Measurements from ENCODE around the gene DAGLA. TPM values are rescaled to one million over a fixed set of nuclear protein-coding genes. Genes with fewer than 3 reads are reported as not detected.

Gene DAGLA
- total RNA-seq, 1 donor from 2014 or later, result 5.5 TPM

DNA sequence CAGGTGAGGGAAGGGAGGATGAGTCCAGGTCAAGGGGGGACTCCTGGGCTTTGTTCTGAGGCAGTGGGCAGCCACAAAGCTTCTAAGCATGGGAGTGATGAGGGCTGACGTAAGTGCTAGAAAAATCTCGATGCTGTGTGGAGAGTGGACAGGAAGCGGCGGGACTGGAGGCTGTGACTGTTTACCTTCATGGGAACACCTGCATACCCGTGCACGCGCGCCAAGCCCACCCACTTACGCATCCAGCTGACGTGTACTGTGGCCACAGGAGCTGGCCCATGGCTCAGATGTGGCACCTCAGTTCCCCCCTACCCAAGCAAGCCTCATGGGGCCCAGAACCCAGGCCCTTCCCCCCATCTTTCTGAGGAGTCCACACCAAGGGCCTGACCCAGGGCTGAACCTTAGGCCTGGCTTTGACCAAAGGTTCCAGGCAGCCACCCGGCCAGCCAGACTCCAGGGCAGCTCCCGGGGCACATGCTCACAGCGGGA lies 86.2 kb downstream of the DAGLA start:
- ATAC-seq, result no peak
- DNase-seq, result no peak
- intact Hi-C loops (cut with micrococcal nuclease), result no loop called here

- DNase-seq, result no peak
- no peak for ATAC-seq
These were observed 88.3 kb downstream of the DAGLA start for GRCh38 chr11:61768376-61769076.

DNA sequence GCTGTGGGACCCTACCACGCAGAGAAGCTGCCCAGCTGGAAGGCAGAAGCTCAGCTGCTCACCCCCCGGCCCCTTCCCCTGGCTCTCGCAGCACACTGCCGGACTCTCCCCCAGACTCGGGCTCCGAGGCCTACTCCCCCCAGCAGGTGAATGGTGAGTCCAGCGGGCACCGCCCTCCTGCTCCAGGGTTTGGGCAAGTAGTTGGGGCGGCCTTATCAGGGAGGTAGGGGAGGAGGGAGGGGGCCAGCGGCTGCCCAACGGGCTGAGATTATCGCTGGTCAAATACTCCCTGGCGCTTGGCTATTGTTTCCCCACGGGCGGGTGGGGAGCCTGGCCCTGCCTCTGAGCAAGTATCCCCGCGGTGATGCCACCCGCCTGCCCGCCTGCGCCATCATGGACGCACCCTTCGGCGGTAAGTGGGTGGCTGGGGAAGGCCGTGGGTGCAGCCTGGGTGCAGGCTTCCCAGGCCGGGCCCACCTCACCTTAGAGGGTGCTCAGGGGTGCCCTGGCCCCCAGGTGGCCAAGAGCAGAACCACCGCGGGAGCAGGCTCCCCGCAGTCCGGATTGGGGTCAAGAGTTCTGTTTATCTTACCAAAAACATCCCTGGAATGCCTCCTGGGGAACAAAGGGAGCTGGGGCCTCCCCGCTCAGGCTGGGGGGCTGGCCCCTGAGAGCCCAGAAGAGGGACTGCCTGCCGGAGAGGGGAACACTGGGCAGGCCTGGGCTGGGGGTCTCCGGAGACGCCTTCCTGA lies 89.2 kb downstream of the DAGLA start:
- ATAC-seq (no peak), DNase-seq (no peak)
- intact Hi-C loops (cut with micrococcal nuclease), result no loop called here

More at GRCh38 chr11:61768376-61769076, 88.3 kb downstream of the DAGLA start:
- intact Hi-C loops (cut with micrococcal nuclease), result no loop called here

DNA sequence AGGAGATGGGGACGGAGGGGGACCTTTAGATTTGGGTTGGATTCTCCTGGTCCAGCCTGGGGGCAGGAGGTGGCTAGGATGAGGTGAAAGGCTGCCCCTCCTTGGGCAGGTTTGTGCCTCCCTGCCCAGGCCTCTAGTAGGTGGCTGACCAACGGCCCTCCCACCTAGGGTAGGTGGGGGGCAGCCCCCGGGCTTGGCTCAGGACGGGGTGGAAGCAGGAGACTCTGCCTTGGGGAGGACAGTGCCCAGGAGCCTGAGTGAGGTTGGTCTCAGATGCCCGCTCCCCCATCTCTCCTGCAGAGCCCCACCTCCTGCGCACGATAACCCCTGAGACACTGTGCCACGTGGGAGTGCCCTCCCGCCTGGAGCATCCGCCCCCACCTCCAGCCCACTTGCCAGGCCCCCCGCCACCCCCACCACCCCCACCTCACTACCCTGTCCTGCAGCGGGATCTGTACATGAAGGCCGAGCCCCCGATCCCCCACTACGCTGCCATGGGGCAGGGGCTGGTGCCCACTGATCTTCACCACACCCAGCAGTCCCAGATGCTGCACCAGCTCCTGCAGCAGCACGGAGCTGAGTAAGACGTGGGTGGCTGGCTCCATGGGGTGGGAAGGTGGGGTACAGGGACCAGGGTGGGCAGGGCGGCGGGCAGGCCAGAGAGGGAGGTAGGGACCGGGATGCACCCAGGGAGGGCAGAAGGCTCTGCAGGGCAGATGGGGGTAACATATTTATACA lies 89.9 kb downstream of the DAGLA start:
- ATAC-seq (no peak), DNase-seq (no peak)
- intact Hi-C loops (cut with micrococcal nuclease), result no loop called here

DNA sequence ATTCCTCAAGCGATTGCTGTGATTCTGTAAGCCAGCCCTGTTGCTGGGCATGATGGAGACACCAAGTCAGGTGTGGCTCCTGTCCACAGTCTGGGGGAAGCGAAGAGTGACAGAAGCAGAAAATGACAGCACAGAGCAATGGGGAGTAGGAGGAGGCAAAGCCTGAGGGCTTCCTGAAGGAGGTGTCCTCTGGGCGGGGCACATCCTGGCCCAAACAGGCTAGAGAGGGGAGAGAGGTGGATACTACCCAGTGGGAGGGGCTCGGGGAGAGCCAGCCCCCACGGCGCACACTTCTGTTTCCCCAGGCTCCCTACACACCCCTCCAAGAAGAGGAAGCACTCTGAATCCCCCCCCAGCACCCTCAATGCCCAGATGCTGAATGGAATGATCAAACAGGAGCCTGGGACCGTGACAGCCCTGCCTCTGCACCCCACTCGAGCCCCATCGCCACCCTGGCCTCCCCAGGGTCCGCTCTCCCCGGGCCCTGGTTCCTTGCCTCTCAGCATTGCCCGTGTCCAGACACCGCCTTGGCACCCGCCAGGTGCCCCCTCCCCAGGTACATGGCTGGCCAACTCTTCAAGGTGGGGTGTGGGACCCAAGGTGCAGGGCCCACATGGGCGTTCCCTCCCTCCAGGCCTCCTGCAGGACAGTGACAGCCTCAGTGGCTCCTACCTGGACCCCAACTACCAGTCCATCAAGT lies 91.2 kb downstream of the DAGLA start:
- ATAC-seq (no peak), DNase-seq (no peak)
- intact Hi-C loops (cut with micrococcal nuclease), result no loop called here

DNA sequence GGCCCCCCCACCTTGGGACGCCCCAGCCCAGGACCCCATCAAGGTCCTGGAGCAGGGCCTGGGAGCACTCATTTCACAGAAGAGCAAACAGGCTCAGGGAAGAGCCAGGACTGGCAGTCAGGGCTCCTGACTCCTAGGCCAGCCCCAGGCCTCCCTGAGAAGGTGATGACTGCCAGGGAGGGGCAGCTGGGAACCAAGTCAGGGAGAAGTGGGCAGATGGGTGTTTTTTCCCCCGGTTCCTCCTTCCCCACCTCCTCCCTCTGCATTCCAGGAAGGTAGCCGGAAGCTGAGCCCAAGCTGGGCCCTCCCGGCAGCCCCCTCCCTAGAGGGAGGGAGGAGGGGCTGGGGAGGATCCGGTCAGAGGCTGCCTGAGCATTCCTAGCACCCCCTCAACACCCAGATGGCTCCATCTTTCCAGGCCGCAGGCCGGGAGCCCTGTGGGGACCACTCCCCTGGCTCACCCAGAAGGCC lies 91.8 kb downstream of the DAGLA start:
- DNase-seq, result no peak
- ATAC-seq, result no peak
- intact Hi-C loops (cut with micrococcal nuclease), result no loop called here

DNA sequence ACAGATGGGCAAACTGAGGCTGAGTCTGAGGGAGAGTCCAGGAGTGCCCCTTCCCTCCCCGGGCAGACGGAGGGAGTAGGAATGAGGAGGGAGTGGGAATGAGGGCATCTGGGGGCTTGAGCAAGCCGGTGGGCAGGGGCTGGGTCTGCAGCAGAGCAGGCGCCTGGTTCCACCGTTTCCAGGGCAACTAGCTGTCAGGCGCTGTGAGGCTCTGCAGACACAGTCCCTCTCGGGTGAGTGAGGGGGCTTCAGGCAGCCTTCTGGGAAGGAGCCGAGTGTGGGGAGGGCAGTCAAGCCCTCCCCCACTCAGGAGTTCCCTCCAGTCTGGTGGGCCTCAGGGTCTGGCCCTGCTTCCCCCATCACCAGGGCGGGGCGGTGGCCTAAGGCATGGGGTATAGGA lies 93.2 kb downstream of the DAGLA start:
- DNase-seq (no peak), ATAC-seq (no peak)
- intact Hi-C loops (cut with micrococcal nuclease), result no loop called here

- DNase-seq (no peak), ATAC-seq (no peak)
- intact Hi-C loops (cut with micrococcal nuclease), result no loop called here
These were observed 93.6 kb downstream of the DAGLA start for GRCh38 chr11:61773809-61774208.

GRCh38 chr11:61774411-61774810 lies 94.2 kb downstream of the DAGLA start:
- no peak for ATAC-seq
- intact Hi-C loops (cut with micrococcal nuclease), result no loop called here
- no peak for DNase-seq

GRCh38 chr11:61775106-61775505 lies 94.9 kb downstream of the DAGLA start:
- intact Hi-C loops (cut with micrococcal nuclease), result no loop called here
- DNase-seq, result no peak

DNA sequence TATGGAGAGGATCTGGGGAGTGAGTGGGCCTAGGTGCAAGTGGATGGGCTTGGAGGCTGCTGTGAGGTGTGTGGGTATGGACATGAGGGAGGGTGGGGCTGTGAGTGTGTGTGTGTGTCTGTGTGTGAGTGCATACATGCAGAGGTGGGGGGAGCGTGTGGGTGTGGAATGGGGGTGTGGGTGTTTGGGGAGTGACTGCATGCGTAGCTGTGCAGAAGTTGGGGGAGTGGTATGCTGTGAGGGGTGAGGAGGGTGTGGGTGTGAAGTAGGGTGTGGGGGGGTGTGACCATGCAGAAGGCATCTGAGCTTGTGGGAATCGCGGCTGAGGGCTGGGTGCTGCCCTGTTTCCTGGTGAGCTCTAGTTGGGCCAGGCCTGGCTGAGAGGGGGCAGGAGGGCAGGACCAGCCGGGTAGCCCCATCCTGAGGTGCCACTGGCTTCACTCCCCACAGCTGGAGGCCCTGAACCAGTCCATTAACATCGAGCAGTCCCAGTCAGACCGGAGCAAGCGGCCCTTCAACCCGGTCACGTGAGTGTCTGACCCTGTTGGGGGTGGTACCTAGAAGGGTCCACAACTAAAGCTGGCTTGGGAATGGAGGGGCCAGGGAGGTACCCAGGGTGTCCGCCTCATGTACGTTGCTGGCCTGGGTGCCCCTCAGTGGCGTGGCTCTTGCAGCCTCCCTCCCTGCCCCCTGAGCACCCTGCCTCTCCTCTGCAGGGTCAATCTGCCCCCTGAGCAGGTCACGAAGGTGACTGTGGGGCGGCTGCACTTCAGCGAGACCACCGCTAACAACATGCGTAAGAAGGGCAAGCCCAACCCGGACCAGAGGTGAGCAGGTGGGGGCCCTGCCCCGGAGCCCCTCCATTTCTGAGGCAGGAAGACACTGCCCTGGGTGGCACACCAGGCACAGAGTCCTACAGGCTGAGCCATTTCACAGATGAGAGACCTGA lies 95.7 kb downstream of the DAGLA start:
- ATAC-seq, result no peak
- intact Hi-C loops (cut with micrococcal nuclease), result no loop called here
- DNase-seq, result no peak

More at GRCh38 chr11:61775106-61775505, 94.9 kb downstream of the DAGLA start:
- no peak for ATAC-seq

DNA sequence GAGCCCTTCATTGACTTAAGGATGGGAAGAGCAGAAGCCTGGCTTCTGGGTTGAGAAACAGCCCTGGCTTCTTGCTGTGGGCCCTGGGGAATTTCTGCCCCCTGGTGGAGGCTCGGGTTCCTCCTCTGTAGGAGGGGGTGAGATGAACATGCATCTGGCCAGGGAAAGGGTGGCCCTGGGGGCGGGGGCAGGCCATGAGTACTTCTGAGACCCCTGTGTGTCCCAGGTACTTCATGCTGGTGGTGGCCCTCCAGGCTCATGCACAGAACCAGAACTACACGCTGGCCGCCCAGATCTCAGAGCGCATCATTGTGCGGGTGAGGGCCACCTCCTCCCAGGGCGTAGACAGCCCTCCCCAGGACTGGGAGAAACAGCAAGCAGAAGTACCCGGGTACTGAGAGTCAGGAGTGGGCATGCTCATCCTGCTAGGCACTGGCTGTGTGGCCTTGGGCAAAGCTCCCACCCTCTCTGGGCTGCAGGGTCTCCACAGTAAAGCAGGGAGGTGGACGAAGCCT lies 96.4 kb downstream of the DAGLA start:
- ATAC-seq (peak; percentile 50), DNase-seq (peak; percentile 54)
- intact Hi-C loops (cut with micrococcal nuclease), result no loop called here

DNA sequence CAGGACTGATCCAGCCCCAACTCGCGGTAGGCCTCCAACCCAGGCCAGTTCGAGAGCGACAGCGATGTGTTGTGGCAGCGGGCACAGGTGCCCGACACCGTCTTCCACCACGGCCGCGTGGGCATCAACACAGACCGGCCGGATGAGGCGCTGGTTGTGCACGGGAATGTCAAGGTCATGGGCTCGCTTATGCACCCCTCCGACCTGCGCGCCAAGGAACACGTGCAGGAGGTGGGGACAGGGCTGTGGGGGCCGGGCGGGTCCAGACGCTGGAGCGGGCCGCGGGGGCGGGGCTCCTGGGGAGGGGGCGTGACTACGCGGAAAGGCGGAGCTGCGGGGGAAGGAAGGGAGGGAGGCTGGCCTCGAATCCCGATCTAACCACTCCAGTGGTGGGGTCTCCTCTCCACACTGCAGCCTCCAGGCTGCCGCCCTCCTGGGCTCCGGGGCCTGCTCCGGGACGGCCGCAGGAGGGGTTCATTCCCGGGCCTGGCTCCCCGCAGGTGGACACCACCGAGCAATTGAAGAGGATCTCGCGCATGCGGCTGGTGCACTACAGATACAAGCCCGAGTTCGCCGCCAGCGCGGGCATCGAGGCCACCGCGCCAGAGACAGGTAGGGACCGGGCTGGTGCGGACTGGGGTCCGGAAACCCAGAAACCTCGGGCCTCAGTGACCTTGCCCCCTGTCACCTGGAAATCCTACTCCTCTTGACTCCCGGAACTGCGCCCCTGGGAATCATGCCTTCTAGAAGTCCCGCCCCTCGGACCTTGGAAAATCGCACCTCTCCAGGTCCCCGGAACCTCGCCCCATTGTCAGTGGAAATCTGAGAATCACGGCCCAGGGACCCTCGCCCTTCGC lies 97.3 kb downstream of the DAGLA start:
- intact Hi-C loops (cut with micrococcal nuclease), result no loop called here
- peak; percentile 79 for ATAC-seq
- DNase-seq, result peak; percentile 69

- ATAC-seq, result no peak
These were observed 98.2 kb downstream of the DAGLA start for GRCh38 chr11:61778357-61778886.

GRCh38 chr11:61778920-61779650 lies 98.9 kb downstream of the DAGLA start:
- DNase-seq (no peak), ATAC-seq (no peak)
- intact Hi-C loops (cut with micrococcal nuclease), result no loop called here

More at GRCh38 chr11:61778357-61778886, 98.2 kb downstream of the DAGLA start:
- intact Hi-C loops (cut with micrococcal nuclease), result no loop called here
- DNase-seq, result no peak
